GM12878 (cell line): Measurements from ENCODE around the gene APPBP2. TPM values are rescaled to one million over a fixed set of nuclear protein-coding genes. Genes with fewer than 3 reads are reported as not detected.

Source experiments
- ATAC-seq: fragments of 200-7000 bp; cut with Tn5 transposase; 3 replicates; pipeline ENCODE4 v1.9.1; 2020; ENCODE audit warnings: mild to moderate bottlenecking, moderate library complexity
- BruUV-seq: library from RNA; stranded (reverse); fragments of 400-500 nt; replicated peaks from 2 replicates; lab custom pipeline; 2021; lab: Mats Ljungman, UMichigan
- CTCF ChIA-PET: fragments of 300-600 bp; sonication (Branson Sonifier 250); formaldehyde crosslinking; extraction: SDS; loops from one replicate; lab custom pipeline; 2021; ENCODE audit warnings: inconsistent platforms; lab: Yijun Ruan, JAX
- POLR2A ChIA-PET: fragments of 350-600 bp; formaldehyde crosslinking; extraction: SDS; loops from one replicate; lab custom pipeline; 2021; ENCODE audit warnings: inconsistent platforms; lab: Charles Lee
- RAD21 ChIA-PET: fragments of 300-600 bp; sonication (Branson Sonifier 250); formaldehyde crosslinking; loops from one replicate; lab custom pipeline; 2023; ENCODE audit warnings: antibody characterized with exemption; ENCODE audit not compliant: unreplicated experiment; lab: Charles Lee
- SMC1A ChIA-PET: fragments of 300-600 bp; sonication (Branson Sonifier 250); formaldehyde crosslinking; loops from one replicate; lab custom pipeline; 2023; ENCODE audit not compliant: unreplicated experiment, uncharacterized antibody; lab: Charles Lee
- DNase-seq: peaks from one replicate; pipeline ENCODE4 v3.0.0-alpha.2; 2011; ENCODE audit warnings: low read depth, low spot score
- FAIRE-seq: peaks from 3 replicates; lab custom pipeline; 2011; peaks lifted over from hg19 to GRCh38; lab: Jason Lieb, UNC
- H2AFZ ChIP-seq: 2 replicates; pipeline ENCODE4 v1.6.0; 2011; ENCODE audit warnings: low read depth, low read length, control low read depth; ENCODE audit not compliant: control insufficient read depth
- H3K27ac ChIP-seq: 2 replicates; pipeline ENCODE4 v1.5.1; 2011; ENCODE audit warnings: control low read depth; ENCODE audit not compliant: control insufficient read depth, insufficient read depth
- H3K27me3 ChIP-seq, 2 experiments: replicated peaks in 1 of 2; 2 replicates each; pipeline versions ENCODE4 v1.6.0 to v1.6.1; 2011; ENCODE audit warnings: low read length in 1 of 2; ENCODE audit not compliant: control insufficient read depth in 2 of 2, insufficient read depth in 2 of 2
- H3K36me3 ChIP-seq, 2 experiments: 2 replicates each; pipeline ENCODE4 v1.5.1; 2011; ENCODE audit warnings: low read length in 1 of 2; ENCODE audit not compliant: control insufficient read depth in 2 of 2, insufficient read depth in 2 of 2
- H3K4me1 ChIP-seq: 2 replicates; pipeline ENCODE4 v1.6.1; 2011; ENCODE audit warnings: mild to moderate bottlenecking, low read length, moderate library complexity, mixed read lengths; ENCODE audit not compliant: control insufficient read depth, insufficient read depth
- H3K4me2 ChIP-seq: 2 replicates; pipeline ENCODE4 v1.6.0; 2011; ENCODE audit warnings: control low read depth; ENCODE audit not compliant: control insufficient read depth, insufficient read depth
- H3K4me3 ChIP-seq: fragments of 200-600 bp; sonication (generic); 2 replicates; pipeline ENCODE4 v1.5.1; 2016
- H3K79me2 ChIP-seq: 2 replicates; pipeline ENCODE4 v1.6.0; 2011; ENCODE audit warnings: low read length; ENCODE audit not compliant: control insufficient read depth, insufficient read depth
- H3K9ac ChIP-seq: 2 replicates; pipeline ENCODE4 v1.8.0; 2011; ENCODE audit warnings: low read length, control low read depth, mixed read lengths; ENCODE audit not compliant: control insufficient read depth, insufficient read depth
- H3K9me3 ChIP-seq: replicated peaks from 3 replicates; pipeline ENCODE4 v1.5.1; 2011; ENCODE audit warnings: mild to moderate bottlenecking, low read length; ENCODE audit not compliant: control insufficient read depth, insufficient read depth
- H4K20me1 ChIP-seq: 2 replicates; pipeline ENCODE4 v1.6.0; 2011; ENCODE audit not compliant: control insufficient read depth, insufficient read depth
- BACH1 ChIP-seq: fragments of 450-650 bp; IDR thresholded peaks from 2 replicates; pipeline ENCODE4 v1.6.1; 2017; ENCODE audit warnings: mild to moderate bottlenecking, borderline replicate concordance
- E2F8 ChIP-seq: fragments of 450-650 bp; IDR thresholded peaks from 2 replicates; pipeline ENCODE4 v1.6.1; 2018; ENCODE audit warnings: mild to moderate bottlenecking, low read depth, moderate library complexity; ENCODE audit not compliant: partially characterized antibody
- HSF1 ChIP-seq: fragments of 150-350 bp; IDR thresholded peaks from 2 replicates; pipeline ENCODE4 v1.6.1; 2014; ENCODE audit warnings: mild to moderate bottlenecking, low read depth, low read length
- MEF2A ChIP-seq: IDR thresholded peaks from 2 replicates; pipeline ENCODE4 v1.6.1; 2011; ENCODE audit warnings: low read depth, mild to moderate bottlenecking, low read length, moderate library complexity; ENCODE audit not compliant: insufficient read depth
- MEF2B ChIP-seq: fragments of 450-650 bp; IDR thresholded peaks from 2 replicates; pipeline ENCODE4 v1.6.1; 2018; ENCODE audit warnings: mild to moderate bottlenecking, moderate library complexity; ENCODE audit not compliant: partially characterized antibody, poor library complexity, severe bottlenecking
- MLLT1 ChIP-seq: fragments of 450-650 bp; IDR thresholded peaks from 2 replicates; pipeline ENCODE4 v1.6.1; 2016; ENCODE audit warnings: mild to moderate bottlenecking
- MYB ChIP-seq: fragments of 150-350 bp; IDR thresholded peaks from 2 replicates; pipeline ENCODE4 v1.6.1; 2014; ENCODE audit warnings: mild to moderate bottlenecking, low read depth, low read length, borderline replicate concordance
- NKRF ChIP-seq: fragments of 450-650 bp; conservative IDR thresholded peaks from 2 replicates; pipeline ENCODE4 v1.6.1; 2017; ENCODE audit warnings: mild to moderate bottlenecking, moderate library complexity
- SRF ChIP-seq, 2 experiments: IDR thresholded peaks; 2 replicates each; pipeline ENCODE4 v1.6.1; 2011; ENCODE audit warnings: low read depth in 2 of 2, low read length in 2 of 2, mild to moderate bottlenecking in 1 of 2, moderate library complexity in 1 of 2
- ZNF622 ChIP-seq: fragments of 450-650 bp; IDR thresholded peaks from 2 replicates; pipeline ENCODE4 v1.6.1; 2017; ENCODE audit warnings: mild to moderate bottlenecking, inconsistent platforms
- WGBS: methylation state at CpG from one replicate; pipeline ENCODE4 v1.1.6; 2016; ENCODE audit warnings: low lambda C conversion rate; ENCODE audit not compliant: insufficient replicate concordance, insufficient coverage; ENCODE audit errors: missing lambda C conversion rate; 5-methylcytosine and 5-hydroxymethylcytosine counted together
- in situ Hi-C: fragments of 300-500 bp; cut with MboI; formaldehyde crosslinking; loops from 9 replicates; pipeline ENCODE4 v1.14.3; 2018; ENCODE audit warnings: mixed read lengths
- intact Hi-C: fragments of 100-400 bp; cut with micrococcal nuclease; formaldehyde crosslinking; loops from one replicate; pipeline ENCODE4 v1.14.2; 2022; ENCODE audit not compliant: unreplicated experiment
- polyA plus RNA-seq, 11 experiments: library from polyadenylated mRNA; depleted of rRNA in 4 of 11; unstranded in 6 of 11; stranded (reverse) in 5 of 11; fragments of >200 nt; fragmentation: Nextera tagmentation in 4 of 11; fragmentation: Illumina TruSeq in 1 of 11; extraction: Ambion mirVana in 4 of 11; extraction: Trizol in 1 of 11; gene quantifications; 1 replicate in 1 of 11; 2 replicates in 10 of 11; pipeline versions ENCODE4 v1.2.1 to v1.2.3, GENCODE V29; 2011 to 2016; ENCODE audit warnings: inconsistent platforms in 2 of 11, missing spikeins in 2 of 11, low read depth in 1 of 11
- total RNA-seq, 4 experiments: library from RNA; depleted of rRNA in 3 of 4; stranded (reverse); fragments of >200 nt in 3 of 4; fragmentation: Illumina TruSeq in 1 of 4; extraction: Trizol in 1 of 4; gene quantifications; 2 replicates each; pipeline versions ENCODE4 v1.2.1 to v1.2.3, GENCODE V29; 2013 to 2021

Gene APPBP2
- total and polyA plus RNA-seq, 10 of the 15 experiments (the other 5 are each of a cell fraction or from before 2014, with no cell fraction given), result 4.3 to 30.8 (median 13.1) TPM

- TF ChIP-seq MEF2B, result no peak
- TF ChIP-seq, all 136 proteins: peak for 0
Observed at GRCh38 chr17:60539807-60540206, 13.8 kb upstream of the APPBP2 start (continued).

- H3K9ac ChIP-seq, result no peak overlapping the region
- no TSS peak for BruUV-seq
- no peak overlapping the region for H3K4me2 ChIP-seq
- H3K27ac ChIP-seq, result no peak overlapping the region
- CTCF ChIA-PET, result no interaction called here
- no peaks in the 10 kb centered on the region for H3K4me1 ChIP-seq
- RAD21 ChIA-PET, result no interaction called here
- no peaks in the 10 kb centered on the region for H4K20me1 ChIP-seq
- POLR2A ChIA-PET, result no interaction called here
- in situ Hi-C loops (no loop called here), intact Hi-C loops (no loop called here)
- SMC1A ChIA-PET, result no interaction called here
- no peaks in the 10 kb centered on the region for H3K36me3 ChIP-seq
- H3K79me2 ChIP-seq, result no peaks in the 10 kb centered on the region
- 67% methylated on average over 6 of the region's 9 CpGs for WGBS
- no peak overlapping the region for H3K4me3 ChIP-seq
- H3K9me3 ChIP-seq, result no peaks in the 10 kb centered on the region
- FAIRE-seq, result no peak
- no peak for ATAC-seq
- no peaks in the 10 kb centered on the region for H3K27me3 ChIP-seq
- no peak for DNase-seq
- no peak overlapping the region for H2AFZ ChIP-seq
- TF ChIP-seq MEF2A (no peak), MLLT1 (no peak), E2F8 (no peak), SRF (IDR thresholded peaks at IDR 0.05; ENCODE audit: low read depth in 2 of 2, low read length in 2 of 2) (no peak), ZNF622 (no peak), BACH1 (no peak), MYB (no peak), HSF1 (no peak), NKRF (no peak)
Observed at GRCh38 chr17:60538726-60539125, 12.7 kb upstream of the APPBP2 start.
